Suprapubic skin (tissue), 3 donors: ENCODE data around the gene MAST4.

ENCODE experiments used
- CTCF ChIP-seq, 2 donors: fragments of 200-600 bp in 1 of 2; fragments of 450-650 bp in 1 of 2; sonication (generic) in 1 of 2; IDR thresholded peaks; one replicate each; pipeline ENCODE4 v1.5.1; 2016 to 2019; ENCODE audit warnings: antibody characterized with exemption in 2 of 2, mild to moderate bottlenecking in 1 of 2, moderate library complexity in 1 of 2
- EP300 ChIP-seq: sonication (generic); formaldehyde crosslinking; IDR thresholded peaks from one replicate; pipeline ENCODE4 v1.6.1; 2017; ENCODE audit warnings: antibody characterized with exemption
- POLR2A ChIP-seq, 2 donors: fragments of 450-650 bp; IDR thresholded peaks; one replicate each; pipeline ENCODE4 v1.6.1; 2017; ENCODE audit warnings: antibody characterized with exemption in 2 of 2, mild to moderate bottlenecking in 2 of 2, moderate library complexity in 2 of 2

DNA sequence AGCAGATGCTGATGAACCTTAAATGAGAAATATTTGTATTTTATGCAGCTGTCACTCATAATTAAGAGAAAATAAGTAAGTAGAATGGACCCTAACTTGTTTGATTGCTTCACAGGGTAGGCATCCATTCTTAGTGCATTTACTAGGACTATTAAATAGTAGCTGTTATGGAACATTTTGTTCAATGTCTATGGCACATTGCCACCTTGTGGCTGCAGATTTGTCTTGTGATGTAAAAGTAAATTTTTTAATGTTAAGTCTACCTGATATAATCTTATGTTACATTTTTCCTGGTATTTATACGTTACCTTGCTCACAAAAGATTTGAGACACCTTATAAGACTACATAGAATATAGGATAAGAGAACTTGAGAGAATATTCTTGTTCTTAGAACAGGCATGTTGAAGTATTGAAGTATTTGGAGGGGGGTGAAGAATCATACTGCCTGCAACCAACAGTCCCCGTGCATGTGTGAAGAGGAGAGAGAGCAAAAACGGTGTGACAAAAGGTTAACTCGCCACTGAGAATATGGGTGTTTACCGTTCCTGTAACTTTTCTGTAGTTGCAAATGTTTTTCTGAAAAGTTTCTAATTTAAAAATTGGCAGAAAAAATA lies 161.1 kb downstream of the MAST4 start:
- no peak for TF ChIP-seq CTCF (IDR thresholded peaks at IDR 0.05)
- no peak for TF ChIP-seq POLR2A (IDR thresholded peaks at IDR 0.05)
- no peak for TF ChIP-seq EP300
